ENCODE results near the gene NR2F6. TPM values are rescaled to one million over a fixed set of nuclear protein-coding genes. Genes with fewer than 3 reads are reported as not detected.
A peak's percentile ranks its signal among the peaks of the same experiment; 100 is the strongest.

NR2F6 gene
- total RNA-seq, 1 experiment from 2014 or later = 134 TPM

GRCh38 chr19:17294051-17294891, 48.6 kb upstream of the NR2F6 start:
- Histone ChIP-seq H3K23me2 (ENCODE audit: insufficient read length, low read depth, low read length, poor library complexity, severe bottlenecking) (no peaks in the 10 kb centered on the region), H2AK5ac (ENCODE audit: insufficient read length, low read length) (no peak overlapping the region), H3K56ac (ENCODE audit: insufficient read length, low read depth, low read length) (no peak overlapping the region), H3K23ac (ENCODE audit: insufficient read length, low read depth, low read length) (no peak overlapping the region), H3K9ac (ENCODE audit: extremely low read depth, insufficient read length, low read length) (no peak overlapping the region), H2BK5ac (ENCODE audit: insufficient read length, low read length) (no peak overlapping the region), H3K27ac (ENCODE audit: insufficient read length, low read depth, low read length) (no peak overlapping the region), H2BK120ac (ENCODE audit: low read depth, low read length, poor library complexity, severe bottlenecking) (no peak overlapping the region), H4K5ac (ENCODE audit: insufficient read length, low read depth, low read length) (no peak overlapping the region), H2BK12ac (ENCODE audit: insufficient read length, low read depth, low read length) (no peak overlapping the region), H3K27me3 (ENCODE audit: insufficient read depth, low read length) (no peaks in the 10 kb centered on the region), H2AFZ (ENCODE audit: low read length) (no peak overlapping the region), H3K79me2 (ENCODE audit: insufficient read depth, low read length) (no peaks in the 10 kb centered on the region), H3K4me1 (ENCODE audit: insufficient read depth, low read length) (no peaks in the 10 kb centered on the region; the same call in 1 of the 2 replicates), H3K9me3 (ENCODE audit: control insufficient read depth, low read depth, low read length) (no peaks in the 10 kb centered on the region), H3K79me1 (ENCODE audit: insufficient read depth, low read depth, low read length, poor library complexity, severe bottlenecking) (no peaks in the 10 kb centered on the region), H4K8ac (replicated peaks; ENCODE audit: insufficient read length, low read depth, low read length) (no peak overlapping the region), H3K14ac (ENCODE audit: insufficient read depth, low read length) (no peak overlapping the region), H2BK20ac (ENCODE audit: low read depth, low read length, poor library complexity, severe bottlenecking) (no peak overlapping the region), H3K18ac (ENCODE audit: insufficient read length, low read depth, low read length) (no peak overlapping the region), H3T11ph (ENCODE audit: low read length) (no peak overlapping the region), H2BK15ac (ENCODE audit: low read depth, low read length) (no peak overlapping the region), H4K20me1 (ENCODE audit: control insufficient read depth, insufficient read depth, insufficient read length) (no peaks in the 10 kb centered on the region), H4K91ac (ENCODE audit: insufficient read length, low read depth, low read length) (no peak overlapping the region), H3K4ac (ENCODE audit: low read depth, low read length) (no peak overlapping the region), H3K4me2 (ENCODE audit: insufficient read depth, insufficient read length, low read length) (peak overlapping the region; percentile 78)
- DNase-seq = peak; percentile 88
- Mint-ChIP-seq H3K27ac (peak overlapping the region in 1 of 3 experiments; percentile 89; a peak in 1 of 7 replicates), H3K9me3 (peaks cover 4% of the 10 kb centered on the region in 2 experiments; a peak in 3 of 5 replicates), H3K36me3 (ENCODE audit: insufficient read depth in 1 of 3, low read depth in 3 of 3) (peaks cover 20 to 24% (median 21%) of the 10 kb centered on the region in 3 experiments), H3K4me3 (peak overlapping the region; percentile 80 to 89), H3K4me1 (peaks cover 5 to 21% of the 10 kb centered on the region in 2 experiments; a peak in 2 of 4 replicates), H3K27me3 (ENCODE audit: low read depth) (peaks cover 2% of the 10 kb centered on the region; the same call in 1 of the 2 replicates)
- WGBS (ENCODE audit: extremely low coverage, insufficient read length, low lambda C conversion rate) = no CpG with 5 or more reads among the region's 48 CpGs
- no peak for TF ChIP-seq CTCF (conservative IDR thresholded peaks at IDR 0.05)

Data from H9 (cell line).